Loucy (cell line): ENCODE data around the gene NDUFAF2.

Experiments used
- H2AFZ ChIP-seq: fragments of 200-600 bp; sonication (generic); 2 replicates; pipeline ENCODE4 v1.6.0; 2016; ENCODE audit warnings: antibody characterized with exemption, mild to moderate bottlenecking, low read length, moderate library complexity
- H3F3A ChIP-seq: fragments of 200-600 bp; 2 replicates; pipeline ENCODE4 v1.6.0; 2016; ENCODE audit warnings: antibody characterized with exemption, low read depth, mild to moderate bottlenecking
- H3K27me3 ChIP-seq: fragments of 200-600 bp; sonication (generic); 2 replicates; pipeline ENCODE4 v1.6.1; 2014; ENCODE audit warnings: low read length, mild to moderate bottlenecking; ENCODE audit not compliant: insufficient read depth, poor library complexity, severe bottlenecking
- H3K36me3 ChIP-seq: fragments of 200-600 bp; sonication (generic); 2 replicates; pipeline ENCODE4 v1.6.1; 2016; ENCODE audit warnings: low read length; ENCODE audit not compliant: insufficient read depth
- H3K4me1 ChIP-seq: fragments of 200-600 bp; sonication (generic); 2 replicates; pipeline ENCODE4 v1.5.1; 2014; ENCODE audit warnings: low read length, mild to moderate bottlenecking; ENCODE audit not compliant: insufficient read depth, poor library complexity, severe bottlenecking
- H3K4me2 ChIP-seq: fragments of 200-600 bp; sonication (generic); 2 replicates; pipeline ENCODE4 v1.6.0; 2014; ENCODE audit warnings: antibody characterized with exemption, low read length, low read depth, mild to moderate bottlenecking; ENCODE audit not compliant: poor library complexity, severe bottlenecking
- H3K4me3 ChIP-seq: fragments of 200-600 bp; sonication (generic); 2 replicates; pipeline ENCODE4 v1.5.1; 2014; ENCODE audit warnings: low read length, mild to moderate bottlenecking, mixed read lengths; ENCODE audit not compliant: poor library complexity, severe bottlenecking
- H3K79me2 ChIP-seq: fragments of 200-600 bp; sonication (generic); 2 replicates; pipeline ENCODE4 v1.6.1; 2014; ENCODE audit warnings: low read length; ENCODE audit not compliant: insufficient read depth
- H3K9ac ChIP-seq: fragments of 200-600 bp; sonication (generic); 2 replicates; pipeline ENCODE4 v1.6.0; 2014; ENCODE audit warnings: mild to moderate bottlenecking, low read depth, low read length, moderate library complexity; ENCODE audit not compliant: poor library complexity, severe bottlenecking
- H3K9me2 ChIP-seq: fragments of 200-600 bp; sonication (generic); replicated peaks from 2 replicates; pipeline ENCODE4 v1.6.1; 2016; ENCODE audit warnings: low read depth, low read length, mixed read lengths
- H3K9me3 ChIP-seq: fragments of 200-600 bp; sonication (generic); 2 replicates; pipeline ENCODE4 v1.6.1; 2014; ENCODE audit warnings: mild to moderate bottlenecking, antibody characterized with exemption, low read length, low read depth; ENCODE audit not compliant: insufficient read depth
- H4K20me1 ChIP-seq: fragments of 200-600 bp; sonication (generic); 2 replicates; pipeline ENCODE4 v1.6.0; 2014; ENCODE audit warnings: antibody characterized with exemption, low read length, mild to moderate bottlenecking; ENCODE audit not compliant: insufficient read depth, poor library complexity, severe bottlenecking
- CTCF ChIP-seq: fragments of 200-600 bp; sonication (generic); conservative IDR thresholded peaks from 2 replicates; pipeline ENCODE4 v1.5.1; 2014; ENCODE audit warnings: mild to moderate bottlenecking, antibody characterized with exemption, low read length
- EZH2phosphoT487 ChIP-seq: fragments of 200-600 bp; IDR thresholded peaks from 2 replicates; pipeline ENCODE4 v1.6.1; 2018; ENCODE audit warnings: antibody characterized with exemption, mild to moderate bottlenecking, moderate library complexity, borderline replicate concordance

NDUFAF2 gene

GRCh38 chr5:61137835-61138234 is 192.8 kb downstream of the NDUFAF2 start:
- Histone ChIP-seq H3K36me3 (no peaks in the 10 kb centered on the region), H4K20me1 (no peaks in the 10 kb centered on the region), H3K9me2 (no peaks in the 10 kb centered on the region), H3F3A (no peaks in the 10 kb centered on the region), H3K9ac (no peak overlapping the region), H3K9me3 (no peaks in the 10 kb centered on the region), H3K4me3 (no peak overlapping the region), H3K4me2 (no peak overlapping the region), H2AFZ (no peak overlapping the region), H3K27me3 (no peaks in the 10 kb centered on the region), H3K79me2 (no peaks in the 10 kb centered on the region), H3K4me1 (no peaks in the 10 kb centered on the region)
- no peak for TF ChIP-seq CTCF
- no peak for TF ChIP-seq EZH2phosphoT487

GRCh38 chr5:61139094-61139873 is 194.3 kb downstream of the NDUFAF2 start:
- Histone ChIP-seq H3K36me3 (no peaks in the 10 kb centered on the region), H2AFZ (no peak overlapping the region), H3K27me3 (no peaks in the 10 kb centered on the region), H4K20me1 (no peaks in the 10 kb centered on the region), H3K4me2 (no peak overlapping the region), H3K9me2 (no peaks in the 10 kb centered on the region), H3K9ac (no peak overlapping the region), H3K79me2 (no peaks in the 10 kb centered on the region), H3K4me3 (no peak overlapping the region), H3K9me3 (no peaks in the 10 kb centered on the region), H3F3A (no peaks in the 10 kb centered on the region), H3K4me1 (no peaks in the 10 kb centered on the region)
- TF ChIP-seq CTCF (peak; percentile 66), EZH2phosphoT487 (no peak)

GRCh38 chr5:61139931-61140330 is 194.9 kb downstream of the NDUFAF2 start:
- Histone ChIP-seq H4K20me1 (no peaks in the 10 kb centered on the region), H3K36me3 (no peaks in the 10 kb centered on the region), H3K4me3 (no peak overlapping the region), H3K4me2 (no peak overlapping the region), H2AFZ (no peak overlapping the region), H3K4me1 (no peaks in the 10 kb centered on the region), H3K27me3 (no peaks in the 10 kb centered on the region), H3K9ac (no peak overlapping the region), H3K79me2 (no peaks in the 10 kb centered on the region), H3K9me3 (no peaks in the 10 kb centered on the region), H3F3A (no peaks in the 10 kb centered on the region), H3K9me2 (no peaks in the 10 kb centered on the region)
- TF ChIP-seq EZH2phosphoT487: no peak
- TF ChIP-seq CTCF: no peak
